Common myeloid progenitor, CD34-positive (primary cell): ENCODE measurements around the gene C15orf62.
A peak's percentile ranks its signal among the peaks of the same experiment; 100 is the strongest.

ENCODE experiments used
- CTCF ChIA-PET: fragments of 350-600 bp; sonication (Branson Sonifier 250); formaldehyde crosslinking; loops from one replicate; lab custom pipeline; 2021; ENCODE audit warnings: antibody characterized with exemption; lab: Charles Lee
- POLR2A ChIA-PET: fragments of 350-600 bp; sonication (Branson Sonifier 250); formaldehyde crosslinking; loops from one replicate; lab custom pipeline; 2021; ENCODE audit warnings: antibody characterized with exemption; lab: Charles Lee
- DNase-seq, 3 donors: peaks; one replicate each; pipeline versions ENCODE4 v3.0.0 to v3.0.0-alpha.2; 2013
- H3K27ac ChIP-seq, 2 experiments: 1 replicate in 1 of 2; 2 replicates in 1 of 2; pipeline ENCODE4 v1.7.0; 2013; ENCODE audit warnings: inconsistent platforms in 2 of 2, low read length in 2 of 2, mild to moderate bottlenecking in 2 of 2, low read depth in 1 of 2, moderate library complexity in 1 of 2; ENCODE audit not compliant: severe bottlenecking in 2 of 2, insufficient read depth in 1 of 2, poor library complexity in 1 of 2
- H3K27me3 ChIP-seq, 5 experiments: replicated peaks in 2 of 5; 1 replicate in 3 of 5; 2 replicates in 2 of 5; pipeline versions ENCODE4 v1.6.1 to v1.7.0; 2013; ENCODE audit warnings: low read length in 4 of 5, mild to moderate bottlenecking in 2 of 5, moderate library complexity in 2 of 5, inconsistent platforms in 1 of 5; ENCODE audit not compliant: insufficient read depth in 5 of 5, control insufficient read depth in 4 of 5
- H3K36me3 ChIP-seq, 4 experiments: 1 replicate in 2 of 4; 2 replicates in 2 of 4; pipeline versions ENCODE4 v1.6.1 to v1.7.0; 2013; ENCODE audit warnings: low read length in 3 of 4, control low read depth in 1 of 4, mild to moderate bottlenecking in 1 of 4; ENCODE audit not compliant: control insufficient read depth in 4 of 4, insufficient read depth in 4 of 4
- H3K4me1 ChIP-seq, 4 experiments: 1 replicate in 3 of 4; 2 replicates in 1 of 4; pipeline versions ENCODE4 v1.6.1 to v1.7.1; 2013; ENCODE audit warnings: low read length in 3 of 4, mild to moderate bottlenecking in 3 of 4, control low read depth in 1 of 4, inconsistent platforms in 1 of 4, moderate library complexity in 1 of 4; ENCODE audit not compliant: control insufficient read depth in 4 of 4, insufficient read depth in 4 of 4; ENCODE audit errors: control extremely low read depth in 1 of 4
- H3K4me3 ChIP-seq, 7 experiments: 1 replicate in 4 of 7; 2 replicates in 3 of 7; pipeline versions ENCODE4 v1.5.1 to v1.7.0; 2013; ENCODE audit warnings: mild to moderate bottlenecking in 7 of 7, low read length in 6 of 7, moderate library complexity in 6 of 7, inconsistent platforms in 2 of 7, low read depth in 2 of 7, control low read depth in 1 of 7; ENCODE audit not compliant: insufficient read depth in 4 of 7, control insufficient read depth in 1 of 7; ENCODE audit errors: extremely low read depth in 1 of 7
- H3K9me3 ChIP-seq, 5 experiments: 1 replicate in 4 of 5; 2 replicates in 1 of 5; pipeline versions ENCODE4 v1.6.1 to v1.7.1; 2013; ENCODE audit warnings: low read length in 4 of 5, mild to moderate bottlenecking in 2 of 5, inconsistent platforms in 1 of 5, low read depth in 1 of 5, moderate library complexity in 1 of 5; ENCODE audit not compliant: control insufficient read depth in 4 of 5, insufficient read depth in 2 of 5; ENCODE audit errors: control extremely low read depth in 1 of 5
- WGBS: methylation state at CpG from one replicate; pipeline ENCODE4 v1.1.5; 2013; ENCODE audit not compliant: insufficient coverage; 5-methylcytosine and 5-hydroxymethylcytosine counted together

C15orf62 gene

DNA sequence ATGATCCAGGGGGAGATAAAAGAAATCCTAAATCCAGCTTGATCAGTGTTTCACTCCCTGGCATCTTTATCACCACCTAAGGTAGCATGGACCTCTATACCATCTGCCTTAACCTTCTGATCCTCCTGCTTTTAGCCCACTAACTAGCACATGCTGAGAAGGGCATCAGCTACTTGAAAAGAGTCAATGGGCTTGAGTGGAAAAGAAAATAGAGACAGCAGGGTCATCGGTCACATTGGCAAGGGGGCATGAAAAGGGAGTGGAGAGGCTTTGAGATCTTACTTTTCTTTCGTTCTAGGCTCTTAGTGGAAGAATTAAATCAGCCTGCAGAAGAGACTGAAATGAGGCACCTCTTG, 36.9 kb downstream of the C15orf62 start:
- POLR2A ChIA-PET = interaction anchor here (0.6 to 1.5 kb wide), 2 partner anchors 10 to 284 kb away, joined by 3 to 5 read pairs; no protein-coding TSS in a partner anchor
- CTCF ChIA-PET = interaction anchor here (0.7 kb wide), 1 partner anchor 35 kb away, joined by 3 read pairs; no protein-coding TSS in a partner anchor
- H3K9me3 ChIP-seq = no peaks in the 10 kb centered on the region

GRCh38 chr15:40807028-40807887, 37.5 kb downstream of the C15orf62 start, which contains the start of the genes DNAJC17 and ZFYVE19:
DNAJC17 (minus strand) TSS chr15:40807473; CDS start chr15:40807446, 27 bp downstream.
ZFYVE19 (plus strand) TSS chr15:40807089; CDS start chr15:40807590, 501 bp downstream.
- peak; percentile 96 to 99 (median 98) for DNase-seq
- H3K36me3 ChIP-seq = peaks cover 3 to 28% (median 18%) of the 10 kb centered on the region in 4 experiments
- CTCF ChIA-PET = interaction anchor here (0.6 to 0.8 kb wide), 2 partner anchors 22 to 28 kb away, joined by 3 read pairs; no protein-coding TSS in a partner anchor
- peak within 1 kb of the TSS; percentile 83 to 92 for H3K27ac ChIP-seq
- peak within 1 kb of the TSS; percentile 89 to 99 (median 96) for H3K4me3 ChIP-seq
- no peaks in the 10 kb centered on the region for H3K27me3 ChIP-seq
- no peaks in the 10 kb centered on the region for H3K9me3 ChIP-seq
- 0% methylated on average over 59 of the region's 64 CpGs for WGBS
- H3K4me1 ChIP-seq = peaks cover 5 to 29% (median 18%) of the 10 kb centered on the region in 4 experiments
- POLR2A ChIA-PET = interaction anchor here (0.6 to 1.5 kb wide), 2 partner anchors 10 to 283 kb away, joined by 3 to 5 read pairs; no protein-coding TSS in a partner anchor

More for the DNA sequence above, 36.9 kb downstream of the C15orf62 start:
- Histone ChIP-seq H3K36me3 (peaks cover 3 to 26% (median 18%) of the 10 kb centered on the region in 4 experiments), H3K4me1 (peaks cover 5 to 29% (median 18%) of the 10 kb centered on the region in 4 experiments), H3K27ac (peak overlapping the region; percentile 83 to 92), H3K27me3 (no peaks in the 10 kb centered on the region), H3K4me3 (peak overlapping the region; percentile 89 to 99 (median 96))
- WGBS = 11% methylated on average over 2 of the region's 2 CpGs
- DNase-seq = no peak

DNA sequence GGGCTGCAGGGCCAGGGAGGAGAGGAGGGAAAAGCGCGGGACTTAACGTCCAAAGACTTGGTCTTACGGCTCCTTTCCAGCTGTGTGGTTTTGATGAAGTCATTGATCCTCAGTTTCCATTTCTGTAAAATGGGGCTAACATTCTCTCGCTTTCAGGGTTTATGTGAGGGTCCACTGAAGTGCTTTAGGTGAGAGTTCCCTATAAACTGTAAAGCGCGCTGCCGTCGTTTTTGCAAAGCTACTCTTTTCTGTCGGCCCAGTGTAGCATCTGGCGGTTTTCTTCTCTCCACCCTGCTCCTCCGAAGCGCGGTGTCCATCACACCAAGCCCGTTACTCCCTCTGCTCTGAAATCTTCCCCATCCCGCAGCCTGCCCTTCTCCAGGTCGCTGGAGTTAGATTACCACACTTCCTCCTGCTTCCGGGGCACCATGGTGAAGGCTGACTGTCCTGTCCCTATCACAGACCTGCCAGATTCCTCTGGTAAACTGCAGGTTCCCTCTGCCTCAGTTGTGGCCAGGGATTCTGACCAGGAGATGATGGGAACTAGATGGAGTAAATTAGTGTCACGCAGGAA, 38.2 kb downstream of the C15orf62 start:
- Histone ChIP-seq H3K27me3 (no peaks in the 10 kb centered on the region), H3K36me3 (peaks cover 3 to 34% (median 22%) of the 10 kb centered on the region in 4 experiments), H3K27ac (peak overlapping the region in 1 of 2 experiments; percentile 55), H3K4me1 (peaks cover 5 to 29% (median 18%) of the 10 kb centered on the region in 4 experiments), H3K9me3 (no peaks in the 10 kb centered on the region), H3K4me3 (peak overlapping the region; percentile 89 to 99 (median 96))
- DNase-seq = peak in 1 of 3 donors; percentile 12
- POLR2A ChIA-PET = interaction anchor here (1.5 kb wide), 1 partner anchor 11 kb away, joined by 3 read pairs; no protein-coding TSS in a partner anchor
- CTCF ChIA-PET = interaction anchor here (0.6 to 0.8 kb wide), 2 partner anchors 23 to 27 kb away, joined by 3 read pairs; no protein-coding TSS in a partner anchor
- 7% methylated on average over 19 of the region's 19 CpGs for WGBS

- 97% methylated on average over 8 of the region's 8 CpGs for WGBS
- H3K36me3 ChIP-seq = peaks cover 3 to 43% (median 29%) of the 10 kb centered on the region in 4 experiments
- H3K27me3 ChIP-seq = no peaks in the 10 kb centered on the region
- H3K4me3 ChIP-seq = no peak overlapping the region
- H3K4me1 ChIP-seq = peaks cover 5 to 29% (median 18%) of the 10 kb centered on the region in 4 experiments
- ChIA-PET CTCF (no interaction called here), POLR2A (no interaction called here)
- no peak overlapping the region for H3K27ac ChIP-seq
- no peak for DNase-seq
- H3K9me3 ChIP-seq = no peaks in the 10 kb centered on the region
These were observed 39.2 kb downstream of the C15orf62 start for GRCh38 chr15:40808861-40809450.

GRCh38 chr15:40812721-40813425, 43.1 kb downstream of the C15orf62 start:
- CTCF ChIA-PET = interaction anchor here (0.9 to 1.2 kb wide), 2 partner anchors 31 to 42 kb away, joined by 3 read pairs; partner anchors contain the start of genes C15orf62 and SPINT1

DNA sequence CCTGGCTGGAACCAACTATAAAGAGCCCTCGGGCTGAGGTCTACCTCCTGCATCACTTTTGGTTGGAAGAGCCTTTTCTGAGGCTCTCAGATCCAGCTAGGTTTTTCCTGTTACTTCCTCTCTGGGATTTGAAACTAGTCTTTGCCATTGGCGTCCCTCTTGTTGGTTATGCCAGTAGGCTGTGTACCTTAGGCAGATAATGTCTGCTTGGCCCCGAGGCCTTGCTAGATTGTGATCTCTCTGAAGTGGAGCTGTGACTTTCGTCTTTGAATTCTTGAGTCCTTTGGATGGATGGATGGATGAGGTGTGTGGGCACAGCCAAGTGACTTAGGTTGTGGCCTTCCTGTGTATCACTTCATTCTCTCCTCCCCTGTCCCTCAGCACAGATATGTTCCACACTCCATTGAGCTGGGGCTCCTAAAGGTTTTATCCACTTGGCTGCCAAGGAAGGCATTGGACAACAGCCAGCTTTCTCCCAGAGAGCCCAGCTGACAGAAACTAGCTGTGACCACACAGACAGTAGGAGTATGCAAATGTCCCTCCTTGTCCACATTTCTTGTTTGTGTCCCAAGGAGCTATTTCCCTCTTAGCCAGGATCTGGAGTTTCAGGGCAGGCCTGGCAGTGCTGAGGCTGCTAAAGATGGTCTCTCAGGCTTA, 45.4 kb downstream of the C15orf62 start:
- H3K9me3 ChIP-seq = no peaks in the 10 kb centered on the region
- no peak for DNase-seq
- no peak overlapping the region for H3K27ac ChIP-seq
- ChIA-PET CTCF (interaction anchor here (1.0 to 1.8 kb wide), 3 partner anchors 11 to 44 kb away, joined by 3 to 5 read pairs (median 4); partner anchors contain the start of gene SPINT1), POLR2A (no interaction called here)
- peaks cover 4 to 47% (median 33%) of the 10 kb centered on the region in 4 experiments for H3K36me3 ChIP-seq
- H3K4me1 ChIP-seq = no peaks in the 10 kb centered on the region
- 100% methylated on average over 3 of the region's 4 CpGs for WGBS
- no peaks in the 10 kb centered on the region for H3K27me3 ChIP-seq
- H3K4me3 ChIP-seq = no peak overlapping the region

More at GRCh38 chr15:40812721-40813425, 43.1 kb downstream of the C15orf62 start:
- POLR2A ChIA-PET = no interaction called here
- H3K4me3 ChIP-seq = no peak overlapping the region
- H3K9me3 ChIP-seq = no peaks in the 10 kb centered on the region
- H3K36me3 ChIP-seq = peaks cover 4 to 59% (median 39%) of the 10 kb centered on the region in 4 experiments
- 96% methylated on average over 12 of the region's 12 CpGs for WGBS
- H3K27ac ChIP-seq = no peak overlapping the region
- DNase-seq = no peak
- no peaks in the 10 kb centered on the region for H3K27me3 ChIP-seq
- H3K4me1 ChIP-seq = peaks cover 0 to 16% (median 9%) of the 10 kb centered on the region in 4 experiments
